NCI-H146 treated with DMSO at 0.1 percent for 48 hours (cell line): ENCODE data around the gene LIPM.

Experiments used
- DNase-seq: peaks from one replicate; lab custom pipeline; 2025; ENCODE audit not compliant: unreplicated experiment; lab: John Stamatoyannopoulos, UW

Gene LIPM

DNA sequence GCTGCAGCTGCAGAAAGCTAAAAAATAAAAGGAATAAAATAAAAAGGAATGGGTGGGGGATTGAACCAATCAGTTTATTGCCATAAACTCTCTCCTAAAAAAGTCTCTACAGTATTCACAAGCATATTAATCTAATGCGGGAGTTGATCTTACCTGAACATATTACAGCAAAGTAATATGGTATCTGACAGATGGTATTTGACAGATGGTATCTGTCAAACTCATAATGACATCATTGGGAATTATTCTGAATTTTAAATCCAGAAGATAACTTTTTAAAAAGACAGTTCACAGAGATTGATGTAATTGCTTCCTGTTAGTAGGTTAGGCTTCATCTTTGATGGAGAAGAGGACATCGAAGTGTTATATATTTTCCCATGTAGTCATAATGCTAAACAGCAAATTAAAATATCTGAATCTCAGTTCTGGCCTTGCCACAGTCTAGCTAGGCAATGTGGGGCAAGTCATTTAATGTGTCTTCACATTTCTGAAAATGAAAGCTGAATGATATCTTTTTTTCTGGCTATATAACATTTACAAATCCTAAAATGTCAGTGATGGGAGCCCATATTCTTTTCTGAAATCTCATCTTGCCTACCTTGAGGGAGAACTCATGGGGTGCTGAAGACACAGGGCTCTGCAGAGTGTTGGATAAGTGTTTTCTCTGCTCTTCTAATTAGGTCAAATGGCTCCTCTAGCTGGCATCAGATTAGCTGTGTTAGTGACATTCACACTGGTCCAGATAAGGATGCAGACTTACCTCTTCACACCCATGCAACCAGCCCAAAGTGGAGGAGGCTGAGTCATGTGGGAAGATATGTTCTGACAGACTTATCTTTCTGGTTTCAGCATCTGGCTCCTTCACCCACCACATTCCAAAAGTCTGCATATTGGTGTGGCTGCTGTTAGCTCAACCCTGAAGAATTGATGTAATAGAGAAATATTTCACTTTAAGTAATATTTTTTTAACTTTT is 2.1 kb upstream of the LIPM start:
- DNase-seq, result no peak

GRCh38 chr10:88803641-88804040 is 1.1 kb downstream of the LIPM start:
- no peak for DNase-seq

DNA sequence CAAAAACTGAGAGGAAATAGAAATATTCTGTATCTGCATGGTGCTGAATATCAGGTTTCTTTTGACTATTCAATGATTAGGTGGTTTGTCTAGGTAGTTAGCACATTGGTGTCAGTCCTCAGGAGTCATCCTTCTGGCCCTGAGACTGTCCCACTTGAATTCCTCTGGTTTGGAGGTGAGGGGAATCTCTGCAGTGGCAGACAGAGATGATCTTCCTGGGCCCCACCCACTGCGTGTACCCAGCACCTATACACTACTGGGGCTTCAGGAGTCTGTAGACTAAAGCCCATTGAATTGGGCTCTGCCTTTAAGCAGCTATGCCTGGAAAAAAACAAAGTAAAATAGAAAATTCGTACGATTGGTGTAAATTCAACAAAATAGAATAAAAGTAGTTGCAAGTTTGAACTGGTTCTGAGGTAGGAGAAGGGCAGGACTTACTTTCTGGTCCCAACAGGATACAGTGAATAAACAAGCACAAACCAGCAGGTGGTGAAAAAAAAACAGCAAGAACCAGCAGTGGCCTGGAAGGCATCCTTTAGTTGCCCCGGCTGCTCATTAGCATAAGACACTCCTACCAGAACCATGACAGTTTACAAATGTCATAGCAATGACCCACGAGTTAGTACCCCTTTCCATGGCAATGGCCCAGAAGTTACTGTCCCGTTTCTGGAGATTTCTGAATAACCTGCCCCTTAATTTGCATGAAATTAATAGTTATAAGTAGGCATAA is 1.7 kb downstream of the LIPM start:
- DNase-seq, result no peak

DNA sequence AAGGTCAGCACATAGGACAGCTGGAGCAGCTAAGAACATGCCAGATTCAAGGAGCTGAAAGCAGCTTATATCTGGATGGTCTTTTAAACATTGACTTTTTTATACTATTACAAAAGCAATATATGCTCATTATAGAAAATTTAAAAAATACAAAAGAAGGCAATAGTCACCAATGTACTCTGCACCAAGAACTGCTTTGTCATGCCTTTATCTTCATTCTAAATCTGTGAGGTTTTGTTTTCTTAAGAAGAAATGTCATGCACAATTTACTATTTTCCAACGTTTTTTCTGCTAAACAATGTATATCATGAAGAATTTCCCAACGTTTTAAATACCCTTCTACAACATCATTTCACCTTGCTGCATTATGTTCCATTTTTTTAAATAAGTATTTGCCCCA is 2.8 kb downstream of the LIPM start:
- no peak for DNase-seq

DNA sequence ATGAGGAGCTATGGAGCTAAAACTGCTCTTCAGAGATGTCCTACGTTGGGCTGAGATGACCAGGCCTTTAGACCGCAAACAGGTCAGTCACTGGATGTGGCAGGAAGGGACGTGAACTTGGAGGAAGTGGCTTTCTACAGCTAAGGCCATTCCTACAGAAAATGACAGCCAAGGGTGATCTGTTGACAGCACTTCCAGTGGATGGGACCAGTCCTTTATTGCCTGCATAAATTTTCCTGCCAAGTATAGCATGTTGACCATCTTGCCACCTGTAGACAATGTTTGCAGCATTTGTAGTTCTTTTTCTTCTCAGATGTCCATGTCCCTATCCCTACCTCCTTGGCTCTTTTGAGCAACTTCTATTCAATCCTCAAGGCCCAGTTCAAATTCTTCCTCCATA is 3.4 kb downstream of the LIPM start:
- no peak for DNase-seq

GRCh38 chr10:88809621-88810020 is 7.1 kb downstream of the LIPM start:
- DNase-seq, result no peak

- DNase-seq, result peak; percentile 86
Observed at GRCh38 chr10:88810196-88810961, 7.8 kb downstream of the LIPM start.

DNA sequence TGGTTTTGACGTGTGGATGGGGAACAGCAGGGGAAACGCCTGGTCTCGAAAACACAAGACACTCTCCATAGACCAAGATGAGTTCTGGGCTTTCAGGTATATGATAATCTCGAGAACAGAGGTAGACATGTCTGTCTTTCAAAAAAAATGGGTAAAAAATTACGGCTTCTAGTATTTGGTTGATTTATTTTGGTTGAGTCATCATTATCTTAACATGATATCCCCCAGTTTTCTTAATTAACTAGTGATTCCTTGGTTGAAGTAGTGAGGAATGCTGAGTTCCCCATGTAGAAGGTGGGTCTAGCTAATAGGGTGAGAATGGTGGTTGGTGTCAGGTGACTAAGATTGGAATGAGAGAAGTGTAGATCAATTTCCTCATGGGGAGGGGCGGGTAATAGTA is 10.7 kb downstream of the LIPM start:
- DNase-seq, result no peak

DNA sequence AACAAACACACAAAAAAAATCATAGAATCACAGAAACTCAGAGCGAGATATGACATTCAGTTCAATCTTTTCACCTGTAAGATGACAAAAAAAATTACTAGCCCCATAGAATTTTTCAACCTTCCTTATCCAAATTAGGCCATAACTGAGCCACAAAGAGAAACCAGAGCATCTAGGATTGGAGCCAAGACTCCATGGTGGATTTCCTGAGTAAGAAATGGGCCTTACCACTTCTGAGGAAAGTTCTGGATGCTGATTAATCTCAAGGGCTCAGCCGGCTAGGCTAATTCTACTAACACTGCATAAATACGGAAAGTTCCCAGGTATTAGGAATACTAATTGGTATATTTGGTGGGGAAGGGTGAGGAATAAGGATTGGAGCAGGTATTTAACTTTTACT is 16.8 kb downstream of the LIPM start:
- DNase-seq, result no peak

DNA sequence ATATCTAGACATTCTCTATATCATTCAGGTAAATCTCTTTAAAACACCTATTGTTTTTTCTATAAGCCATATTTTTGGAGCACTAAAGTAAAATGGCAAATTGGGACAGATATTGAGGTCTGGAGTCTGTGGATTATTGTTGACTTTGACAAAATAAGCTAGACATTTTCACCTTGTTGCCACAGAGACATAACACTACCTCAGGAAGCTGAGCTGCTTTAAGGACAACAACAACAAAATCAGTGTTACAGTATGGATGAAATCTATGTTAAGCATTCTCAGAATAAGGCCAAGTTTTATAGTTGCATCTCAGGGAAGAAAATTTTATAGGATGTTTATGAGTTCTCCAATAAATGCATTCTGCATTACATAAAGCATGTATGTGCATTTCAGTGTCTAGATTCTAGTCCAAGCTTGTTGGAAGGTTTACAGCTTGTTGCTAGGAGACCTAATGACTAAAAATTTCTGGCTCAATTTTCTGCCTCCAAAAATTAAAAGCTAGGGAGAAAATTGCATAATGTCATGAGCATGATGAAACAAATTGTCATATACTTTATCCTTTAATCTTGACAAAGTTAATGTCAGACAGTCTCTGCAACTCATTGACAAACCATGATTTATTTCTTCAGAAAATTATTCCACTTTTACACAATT is 18.3 kb downstream of the LIPM start:
- DNase-seq, result no peak

DNA sequence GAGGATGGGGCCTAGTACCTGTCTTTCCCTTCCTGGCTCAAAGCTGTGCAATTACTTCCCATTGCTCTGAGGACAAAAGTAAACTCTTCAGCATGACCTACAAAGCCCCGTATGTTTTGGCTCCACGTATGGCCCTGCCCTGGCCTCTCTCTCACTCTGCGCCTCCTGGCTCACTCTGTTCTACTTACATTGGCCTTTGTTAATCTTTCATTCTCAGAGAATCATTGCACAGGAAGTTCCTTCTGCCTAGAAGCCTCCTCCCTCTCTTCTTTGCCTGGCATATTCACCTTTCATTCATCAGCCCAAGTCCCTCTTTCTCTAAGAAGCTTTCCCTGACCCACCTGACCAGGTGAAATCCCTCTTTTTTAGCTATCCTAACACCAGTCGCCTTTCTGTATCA is 23.9 kb downstream of the LIPM start:
- no peak for DNase-seq

DNA sequence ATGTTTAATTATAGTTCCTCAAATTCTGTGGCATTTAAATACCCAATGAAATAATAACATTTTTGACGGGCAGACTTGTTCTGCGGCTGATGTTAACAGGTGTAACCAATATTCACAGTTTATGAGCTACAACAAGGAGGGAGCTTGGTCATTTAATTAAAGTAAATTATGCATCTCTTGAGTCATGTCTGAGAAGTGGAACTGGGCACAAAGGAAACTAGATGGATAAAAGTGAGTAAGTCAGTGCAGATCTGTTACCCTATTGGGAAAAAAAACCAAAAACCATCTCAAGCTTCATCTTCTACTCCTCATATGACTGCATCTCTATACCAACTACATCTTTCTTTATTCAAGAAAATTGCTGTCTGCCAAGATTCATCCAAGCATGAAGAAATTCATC is 25.1 kb downstream of the LIPM start:
- no peak for DNase-seq

GRCh38 chr10:88828310-88828709 is 25.8 kb downstream of the LIPM start:
- DNase-seq, result no peak

DNA sequence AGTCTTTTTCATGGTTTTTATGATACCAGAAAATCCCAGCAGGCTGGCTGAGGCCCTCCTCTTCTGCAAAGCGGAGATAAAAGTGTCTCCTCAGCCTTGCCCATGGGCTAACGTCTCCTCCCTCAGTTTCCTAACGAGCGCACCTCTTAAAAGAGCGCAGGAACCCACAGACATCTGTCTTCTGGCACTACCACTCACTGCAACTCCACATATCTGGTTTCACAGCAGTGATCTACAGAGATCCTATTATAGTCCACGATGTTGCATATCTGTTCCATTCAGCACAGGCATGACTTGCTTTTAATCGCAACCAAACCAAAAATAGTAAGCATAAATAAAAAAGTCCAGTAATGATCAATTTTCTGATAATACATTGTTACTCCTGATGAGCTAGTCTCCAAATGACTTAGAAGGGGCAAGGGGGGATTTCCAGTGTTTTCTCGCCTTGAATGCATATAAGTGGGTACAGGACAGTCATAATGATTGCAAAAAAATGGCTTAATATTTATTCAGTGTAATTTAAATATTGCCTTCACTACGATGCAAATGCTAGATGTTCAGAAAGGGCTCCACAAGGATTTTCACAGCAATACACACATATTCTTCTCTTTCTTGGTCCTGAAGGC is 28.2 kb downstream of the LIPM start:
- DNase-seq, result no peak

GRCh38 chr10:88831709-88832108 is 29.2 kb downstream of the LIPM start:
- DNase-seq, result no peak

- DNase-seq, result no peak
Observed at GRCh38 chr10:88832376-88832775, 29.8 kb downstream of the LIPM start.

DNA sequence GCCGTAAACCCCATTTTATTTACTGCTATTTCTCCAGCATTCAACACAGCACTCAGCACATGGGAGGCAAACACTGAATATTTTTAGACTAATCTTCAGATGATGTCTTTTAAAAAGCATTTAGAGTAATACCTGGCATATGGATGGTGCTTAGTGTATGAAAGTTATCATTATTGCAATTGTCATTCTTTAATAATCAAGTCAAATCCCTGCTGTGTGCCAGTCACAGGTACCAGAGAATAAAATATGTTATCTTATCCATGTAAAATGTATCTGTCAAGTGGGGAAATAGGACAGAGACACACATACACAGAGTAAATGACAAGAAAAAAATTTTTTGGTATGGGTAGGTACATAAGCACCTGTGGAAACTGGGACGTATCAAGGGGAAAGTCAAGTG is 30.6 kb downstream of the LIPM start:
- DNase-seq, result no peak

- no peak for DNase-seq
Observed at GRCh38 chr10:88833723-88834122, 31.2 kb downstream of the LIPM start.

- DNase-seq, result peak; percentile 68
Observed at GRCh38 chr10:88835096-88835909, 32.8 kb downstream of the LIPM start.

GRCh38 chr10:88835910-88836221 is 33.3 kb downstream of the LIPM start:
- no peak for DNase-seq
